HEK293T (cell line): ENCODE results near the gene ARHGAP27.

Experiments used
- CTCF ChIA-PET: fragments of 350-600 bp; formaldehyde crosslinking; extraction: SDS; loops from one replicate; lab custom pipeline; 2021; ENCODE audit warnings: antibody characterized with exemption, inconsistent platforms; lab: Yijun Ruan, JAX
- POLR2A ChIA-PET: fragments of 350-600 bp; formaldehyde crosslinking; extraction: SDS; loops from one replicate; lab custom pipeline; 2020; ENCODE audit warnings: antibody characterized with exemption, inconsistent platforms; lab: Yijun Ruan, JAX
- DNase-seq: peaks from one replicate; pipeline ENCODE4 v3.0.0; 2012; ENCODE audit warnings: mixed read lengths; ENCODE audit errors: extremely low spot score
- ARNT ChIP-seq: fragments of 450-650 bp; IDR thresholded peaks from 2 replicates; pipeline ENCODE4 v1.6.1; 2017; ENCODE audit warnings: mild to moderate bottlenecking
- BHLHE40 ChIP-seq: fragments of 450-650 bp; IDR thresholded peaks from 2 replicates; pipeline ENCODE4 v1.6.1; 2016; ENCODE audit warnings: mild to moderate bottlenecking, moderate library complexity, borderline replicate concordance
- CTBP1 ChIP-seq: fragments of 450-650 bp; IDR thresholded peaks from 2 replicates; pipeline ENCODE4 v1.6.1; 2016; ENCODE audit warnings: borderline replicate concordance
- ELF4 ChIP-seq: fragments of 450-650 bp; IDR thresholded peaks from 2 replicates; pipeline ENCODE4 v1.6.1; 2017; ENCODE audit warnings: antibody characterized with exemption
- FOXA1 ChIP-seq: fragments of 450-650 bp; IDR thresholded peaks from 2 replicates; pipeline ENCODE4 v1.6.1; 2016; ENCODE audit warnings: mild to moderate bottlenecking
- FOXK2 ChIP-seq: fragments of 450-650 bp; IDR thresholded peaks from 2 replicates; pipeline ENCODE4 v1.6.1; 2016; ENCODE audit warnings: mild to moderate bottlenecking
- FOXM1 ChIP-seq: fragments of 450-650 bp; IDR thresholded peaks from 2 replicates; pipeline ENCODE4 v1.6.1; 2017; ENCODE audit warnings: mild to moderate bottlenecking, borderline replicate concordance
- HDGF ChIP-seq: fragments of 450-650 bp; IDR thresholded peaks from 2 replicates; pipeline ENCODE4 v1.6.1; 2017; ENCODE audit warnings: antibody characterized with exemption, borderline replicate concordance
- L3MBTL2 ChIP-seq: fragments of 450-650 bp; conservative IDR thresholded peaks from 2 replicates; pipeline ENCODE4 v1.6.1; 2016; ENCODE audit warnings: mild to moderate bottlenecking
- LEF1 ChIP-seq: fragments of 450-650 bp; IDR thresholded peaks from 2 replicates; pipeline ENCODE4 v1.6.1; 2017; ENCODE audit warnings: mild to moderate bottlenecking, borderline replicate concordance
- NFRKB ChIP-seq: fragments of 450-650 bp; IDR thresholded peaks from 2 replicates; pipeline ENCODE4 v1.6.1; 2016; ENCODE audit warnings: mild to moderate bottlenecking, moderate library complexity
- PKNOX1 ChIP-seq: fragments of 450-650 bp; IDR thresholded peaks from 2 replicates; pipeline ENCODE4 v1.6.1; 2016
- SP1 ChIP-seq: fragments of 450-650 bp; IDR thresholded peaks from 2 replicates; pipeline ENCODE4 v1.6.1; 2017
- SUZ12 ChIP-seq: fragments of 450-650 bp; IDR thresholded peaks from 2 replicates; pipeline ENCODE4 v1.6.1; 2016; ENCODE audit warnings: mild to moderate bottlenecking
- TARDBP ChIP-seq: fragments of 450-650 bp; IDR thresholded peaks from 2 replicates; pipeline ENCODE4 v1.6.1; 2016
- ZNF384 ChIP-seq: fragments of 450-650 bp; IDR thresholded peaks from 2 replicates; pipeline ENCODE4 v1.6.1; 2016

Gene ARHGAP27

DNA sequence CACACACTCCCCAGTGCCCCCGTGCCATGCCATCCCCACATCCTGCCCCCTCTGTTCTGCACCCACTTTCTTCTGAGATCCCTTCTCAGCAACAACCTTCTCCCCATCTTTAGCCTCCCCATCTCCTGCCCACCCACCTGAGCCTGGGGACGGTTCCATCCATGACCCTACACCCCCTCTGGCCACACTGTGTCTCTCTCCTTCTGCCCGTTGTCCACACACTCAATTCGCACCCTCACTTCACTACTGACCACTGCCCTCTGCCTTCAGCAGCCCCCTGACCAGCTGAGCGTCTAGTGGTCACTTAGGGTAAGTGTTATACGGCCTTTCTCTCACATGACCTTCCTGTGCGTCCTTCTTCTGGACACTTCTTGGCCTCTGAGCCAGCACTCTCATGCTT, 6.1 kb downstream of the ARHGAP27 start:
- ChIA-PET CTCF (interaction anchor here (0.6 to 1.3 kb wide), 5 partner anchors 14 to 903 kb away, joined by 3 to 6 read pairs (median 4); no protein-coding TSS in a partner anchor), POLR2A (interaction anchor here (1.2 kb wide), 1 partner anchor 34 kb away, joined by 4 read pairs; no protein-coding TSS in a partner anchor)
- DNase-seq, result no peak
- TF ChIP-seq PKNOX1 (no peak), HDGF (no peak), SUZ12 (no peak), CTBP1 (no peak), ARNT (no peak), NFRKB (no peak), FOXA1 (no peak), ZNF384 (no peak), TARDBP (no peak), SP1 (no peak), ELF4 (no peak), LEF1 (no peak), FOXM1 (no peak), BHLHE40 (no peak), L3MBTL2 (no peak), FOXK2 (no peak)

- TF ChIP-seq CTBP1 (no peak), BHLHE40 (no peak), FOXA1 (no peak), ARNT (no peak), ZNF384 (no peak), FOXM1 (no peak), NFRKB (no peak), TARDBP (no peak), SUZ12 (no peak), PKNOX1 (no peak), FOXK2 (no peak), L3MBTL2 (no peak), SP1 (no peak), ELF4 (no peak), LEF1 (no peak), HDGF (no peak)
- DNase-seq, result no peak
- CTCF ChIA-PET, result interaction anchor here (0.6 to 1.6 kb wide), 7 partner anchors 14 to 316 kb away, joined by 3 to 7 read pairs (median 6); no protein-coding TSS in a partner anchor
- POLR2A ChIA-PET, result interaction anchor here (1.1 to 1.6 kb wide), 4 partner anchors 13 to 33 kb away, joined by 3 to 4 read pairs (median 4); no protein-coding TSS in a partner anchor
Observed at GRCh38 chr17:45425984-45426413, 6.7 kb downstream of the ARHGAP27 start.

GRCh38 chr17:45425125-45425983, 7.3 kb downstream of the ARHGAP27 start:
- ChIA-PET CTCF (interaction anchor here (0.6 to 1.6 kb wide), 13 partner anchors 13 to 297 kb away, joined by 3 to 7 read pairs (median 4); no protein-coding TSS in a partner anchor), POLR2A (interaction anchor here (1.1 to 1.6 kb wide), 6 partner anchors 13 to 278 kb away, joined by 3 to 4 read pairs (median 4); partner anchors contain the start of gene HEXIM1)
- TF ChIP-seq ELF4, result no peak
- no peak for TF ChIP-seq TARDBP
- TF ChIP-seq FOXK2, result no peak
- DNase-seq, result peak; percentile 70

- TF ChIP-seq ZNF384, result no peak
- TF ChIP-seq FOXA1, result no peak
- no peak for TF ChIP-seq PKNOX1
- no peak for TF ChIP-seq FOXK2
- POLR2A ChIA-PET, result interaction anchor here (1.1 to 1.6 kb wide), 3 partner anchors 16 to 277 kb away, joined by 3 to 4 read pairs (median 3); partner anchors contain the start of gene HEXIM1
- CTCF ChIA-PET, result interaction anchor here (0.9 to 1.6 kb wide), 2 partner anchors 18 to 189 kb away, joined by 3 to 7 read pairs; no protein-coding TSS in a partner anchor
- no peak for DNase-seq
Observed at GRCh38 chr17:45424769-45425124, 7.9 kb downstream of the ARHGAP27 start.

DNA sequence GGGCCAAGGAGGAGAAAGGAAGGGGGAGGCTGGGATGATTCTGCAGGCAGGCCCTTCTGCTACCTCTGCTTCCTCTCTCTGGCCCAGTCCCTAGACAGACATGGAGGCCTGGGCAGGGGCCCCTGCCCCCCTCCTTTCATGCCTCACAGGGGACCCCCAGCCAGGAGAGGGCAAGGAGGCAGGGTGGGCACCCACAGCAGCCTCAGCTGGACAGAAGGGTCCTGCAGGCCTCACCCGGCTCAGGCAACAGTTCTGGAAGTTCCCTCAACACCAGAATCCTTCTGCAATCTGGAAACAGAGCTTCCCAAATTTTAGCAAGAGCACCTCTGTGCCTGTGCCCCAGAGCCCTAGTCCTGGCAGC, 8.7 kb downstream of the ARHGAP27 start:
- no peak for DNase-seq
- ChIA-PET POLR2A (no interaction called here), CTCF (no interaction called here)
- TF ChIP-seq NFRKB (no peak), HDGF (no peak), TARDBP (no peak), FOXA1 (no peak), L3MBTL2 (no peak), ARNT (no peak), FOXK2 (no peak), FOXM1 (no peak), BHLHE40 (no peak), ELF4 (no peak), LEF1 (no peak), SUZ12 (no peak), CTBP1 (no peak)
